Hepatocyte (in vitro differentiated cells): ENCODE measurements around the gene CIZ1. TPM values are rescaled to one million over a fixed set of nuclear protein-coding genes. Genes with fewer than 3 reads are reported as not detected.

Experiments used
- DNase-seq: peaks from one replicate; pipeline ENCODE4 v3.0.0-alpha.2; 2016; ENCODE audit warnings: low spot score
- H2AFZ ChIP-seq: fragments of 200-600 bp; sonication (generic); 2 replicates; pipeline ENCODE4 v1.6.0; 2016; ENCODE audit warnings: antibody characterized with exemption, mild to moderate bottlenecking
- H3K27ac ChIP-seq: fragments of 200-600 bp; sonication (generic); 2 replicates; pipeline ENCODE4 v1.5.1; 2016; ENCODE audit warnings: mild to moderate bottlenecking
- H3K27me3 ChIP-seq: fragments of 200-600 bp; sonication (generic); 2 replicates; pipeline ENCODE4 v1.6.1; 2016
- H3K36me3 ChIP-seq: fragments of 200-600 bp; sonication (generic); replicated peaks from 2 replicates; pipeline ENCODE4 v1.5.1; 2016; ENCODE audit warnings: low read depth; ENCODE audit not compliant: insufficient read depth
- H3K4me1 ChIP-seq: fragments of 200-600 bp; sonication (generic); 2 replicates; pipeline ENCODE4 v1.5.1; 2016; ENCODE audit warnings: mild to moderate bottlenecking, moderate library complexity; ENCODE audit not compliant: insufficient read depth
- H3K4me2 ChIP-seq: fragments of 200-600 bp; sonication (generic); 2 replicates; pipeline ENCODE4 v1.6.0; 2016
- H3K4me3 ChIP-seq: fragments of 200-600 bp; sonication (generic); 2 replicates; pipeline ENCODE4 v1.5.1; 2016; ENCODE audit warnings: mild to moderate bottlenecking
- H3K79me2 ChIP-seq: fragments of 200-600 bp; sonication (generic); 2 replicates; pipeline ENCODE4 v1.6.0; 2017; ENCODE audit warnings: mild to moderate bottlenecking
- H3K9me2 ChIP-seq: fragments of 200-600 bp; sonication (generic); replicated peaks from 2 replicates; pipeline ENCODE4 v1.6.0; 2017; ENCODE audit warnings: mild to moderate bottlenecking; ENCODE audit not compliant: insufficient read depth
- H3K9me3 ChIP-seq: fragments of 200-600 bp; sonication (generic); 2 replicates; pipeline ENCODE4 v1.5.1; 2016; ENCODE audit warnings: low read depth, mild to moderate bottlenecking
- H4K20me1 ChIP-seq: fragments of 200-600 bp; sonication (generic); 2 replicates; pipeline ENCODE4 v1.6.0; 2016; ENCODE audit warnings: mild to moderate bottlenecking; ENCODE audit not compliant: insufficient read depth, poor library complexity, severe bottlenecking
- EZH2 ChIP-seq: fragments of 200-600 bp; sonication (generic); IDR thresholded peaks from 2 replicates; pipeline ENCODE4 v1.6.1; 2016; ENCODE audit warnings: antibody characterized with exemption, mild to moderate bottlenecking, borderline replicate concordance
- EZH2phosphoT487 ChIP-seq: fragments of 200-600 bp; sonication (generic); IDR thresholded peaks from one replicate; pipeline ENCODE4 v1.6.1; 2018; ENCODE audit warnings: antibody characterized with exemption, mild to moderate bottlenecking, low read depth, moderate library complexity; ENCODE audit not compliant: unreplicated experiment, severe bottlenecking
- WGBS: methylation state at CpG from one replicate; pipeline ENCODE4 v1.1.6; 2016; ENCODE audit warnings: low lambda C conversion rate; ENCODE audit errors: missing lambda C conversion rate; 5-methylcytosine and 5-hydroxymethylcytosine counted together
- polyA plus RNA-seq: library from polyadenylated mRNA; unstranded; fragments of >200 nt; fragmentation: Nextera tagmentation; extraction: Ambion mirVana; gene quantifications from 2 replicates; pipeline ENCODE4 v1.2.1, GENCODE V29; 2016
- total RNA-seq: library from RNA; depleted of rRNA; stranded (reverse); fragments of >200 nt; gene quantifications from 2 replicates; pipeline ENCODE4 v1.2.3, GENCODE V29; 2014
- TF ChIP-seq, protein P1 (sequence below): fragments of 200-600 bp; sonication (generic); IDR thresholded peaks from 2 replicates; pipeline ENCODE4 v1.5.1; 2016; ENCODE audit warnings: antibody characterized with exemption, mild to moderate bottlenecking; ENCODE audit not compliant: poor library complexity

CIZ1 gene
- total and polyA plus RNA-seq, 2 experiments from 2014 or later: 31.0 to 85.6 TPM

DNA sequence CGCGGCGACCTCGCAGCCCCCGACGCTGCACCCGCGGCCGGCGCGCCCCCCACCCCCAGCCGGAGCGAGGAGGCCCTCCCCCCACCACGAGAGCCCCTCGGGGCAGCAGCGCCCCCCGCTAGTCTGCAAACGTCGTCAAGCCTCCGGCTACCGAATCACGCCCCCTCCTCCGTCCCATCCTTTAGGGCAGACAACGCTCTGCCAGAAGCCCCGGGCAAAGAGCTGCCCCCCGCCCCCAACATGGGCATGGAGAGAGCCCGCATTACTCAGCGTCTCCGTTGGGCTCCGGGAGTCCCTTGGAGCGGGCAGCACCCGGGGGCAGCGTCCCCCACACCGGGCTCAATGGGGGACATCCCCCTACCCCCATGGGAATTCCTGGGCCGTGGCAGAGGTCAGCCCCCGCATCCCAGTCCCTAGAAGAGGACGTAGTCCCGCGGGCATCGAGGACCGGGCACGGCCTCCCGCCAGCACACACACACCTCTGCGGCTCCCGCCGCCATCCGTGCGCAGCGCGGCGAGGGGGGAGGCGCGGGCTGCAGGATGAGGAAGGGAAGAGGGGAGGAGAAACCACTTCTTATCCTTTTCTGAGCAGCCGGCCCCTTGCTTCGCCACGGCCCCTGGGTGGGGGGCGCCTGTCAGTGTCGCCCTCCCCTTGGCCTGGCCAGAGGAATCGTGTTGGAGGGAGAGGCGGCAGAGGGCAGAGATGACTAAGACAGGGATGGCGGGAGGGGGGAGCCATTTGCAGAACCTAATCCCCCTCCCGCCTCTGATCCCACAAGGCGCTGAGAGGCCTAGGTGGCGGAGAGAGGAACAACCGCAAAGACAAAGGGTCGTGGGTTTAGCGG, 12.6 kb upstream of the CIZ1 start:
- Histone ChIP-seq H3K79me2 (peaks cover 13% of the 10 kb centered on the region), H3K4me1 (peaks cover 9% of the 10 kb centered on the region), H3K27me3 (no peaks in the 10 kb centered on the region), H3K27ac (no peak overlapping the region), H3K4me3 (peak overlapping the region; percentile 87), H4K20me1 (no peaks in the 10 kb centered on the region), H3K4me2 (peak overlapping the region; percentile 96), H3K36me3 (no peaks in the 10 kb centered on the region), H2AFZ (peak overlapping the region; percentile 71), H3K9me3 (no peaks in the 10 kb centered on the region), H3K9me2 (no peaks in the 10 kb centered on the region)
- TF ChIP-seq, protein P1, sequence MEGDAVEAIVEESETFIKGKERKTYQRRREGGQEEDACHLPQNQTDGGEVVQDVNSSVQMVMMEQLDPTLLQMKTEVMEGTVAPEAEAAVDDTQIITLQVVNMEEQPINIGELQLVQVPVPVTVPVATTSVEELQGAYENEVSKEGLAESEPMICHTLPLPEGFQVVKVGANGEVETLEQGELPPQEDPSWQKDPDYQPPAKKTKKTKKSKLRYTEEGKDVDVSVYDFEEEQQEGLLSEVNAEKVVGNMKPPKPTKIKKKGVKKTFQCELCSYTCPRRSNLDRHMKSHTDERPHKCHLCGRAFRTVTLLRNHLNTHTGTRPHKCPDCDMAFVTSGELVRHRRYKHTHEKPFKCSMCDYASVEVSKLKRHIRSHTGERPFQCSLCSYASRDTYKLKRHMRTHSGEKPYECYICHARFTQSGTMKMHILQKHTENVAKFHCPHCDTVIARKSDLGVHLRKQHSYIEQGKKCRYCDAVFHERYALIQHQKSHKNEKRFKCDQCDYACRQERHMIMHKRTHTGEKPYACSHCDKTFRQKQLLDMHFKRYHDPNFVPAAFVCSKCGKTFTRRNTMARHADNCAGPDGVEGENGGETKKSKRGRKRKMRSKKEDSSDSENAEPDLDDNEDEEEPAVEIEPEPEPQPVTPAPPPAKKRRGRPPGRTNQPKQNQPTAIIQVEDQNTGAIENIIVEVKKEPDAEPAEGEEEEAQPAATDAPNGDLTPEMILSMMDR: peak; percentile 2
- TF ChIP-seq EZH2phosphoT487 (no peak), EZH2 (no peak)
- 2% methylated on average over 49 of the region's 67 CpGs for WGBS
- DNase-seq: peak; percentile 56

DNA sequence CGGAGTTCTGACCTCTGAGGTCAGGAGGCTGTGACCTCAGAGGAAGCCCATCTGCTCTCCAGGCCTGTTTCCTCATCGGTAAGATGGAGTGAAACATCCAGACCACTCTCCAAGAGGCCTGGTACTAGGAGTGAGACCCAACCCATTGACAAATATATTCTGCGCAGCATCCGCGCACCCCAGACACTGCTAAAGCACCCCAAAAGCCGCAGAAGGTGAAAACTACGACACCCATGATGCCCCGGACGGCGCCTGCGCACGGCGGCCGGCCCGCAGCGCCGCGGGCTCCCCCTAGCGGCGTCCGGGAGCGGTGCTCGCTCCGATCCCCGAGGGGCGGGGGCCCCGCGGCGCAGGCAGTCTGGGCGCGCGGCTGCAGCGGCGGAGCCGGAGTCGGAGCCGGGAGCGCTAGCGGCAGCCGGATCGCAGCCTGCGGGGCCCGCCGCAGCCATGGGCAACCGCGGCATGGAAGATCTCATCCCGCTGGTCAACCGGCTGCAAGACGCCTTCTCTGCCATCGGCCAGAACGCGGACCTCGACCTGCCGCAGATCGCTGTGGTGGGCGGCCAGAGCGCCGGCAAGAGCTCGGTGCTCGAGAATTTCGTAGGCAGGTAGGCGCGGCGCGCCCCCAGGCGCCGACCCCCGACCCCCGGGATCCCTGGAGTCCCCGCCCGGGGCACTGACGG, 11.8 kb upstream of the CIZ1 start, which contains the start of gene DNM1:
Gene DNM1, plus strand, starts transcription at position 356 of the 683 bp plus-strand sequence. Its CDS starts 92 bp downstream, at position 448.
- 2% methylated on average over 49 of the region's 72 CpGs for WGBS
- Histone ChIP-seq H3K36me3 (no peaks in the 10 kb centered on the region), H3K4me2 (peak within 1 kb of the TSS; percentile 96), H2AFZ (peak within 1 kb of the TSS; percentile 71), H3K27ac (no peak within 1 kb of the TSS), H3K4me1 (peaks cover 9% of the 10 kb centered on the region), H3K9me3 (no peaks in the 10 kb centered on the region), H3K9me2 (no peaks in the 10 kb centered on the region), H3K27me3 (no peaks in the 10 kb centered on the region), H4K20me1 (no peaks in the 10 kb centered on the region), H3K4me3 (peak within 1 kb of the TSS; percentile 87), H3K79me2 (peaks cover 13% of the 10 kb centered on the region)
- TF ChIP-seq, protein P1: peak; percentile 62
- TF ChIP-seq EZH2 (no peak), EZH2phosphoT487 (no peak)
- peak; percentile 90 for DNase-seq

DNA sequence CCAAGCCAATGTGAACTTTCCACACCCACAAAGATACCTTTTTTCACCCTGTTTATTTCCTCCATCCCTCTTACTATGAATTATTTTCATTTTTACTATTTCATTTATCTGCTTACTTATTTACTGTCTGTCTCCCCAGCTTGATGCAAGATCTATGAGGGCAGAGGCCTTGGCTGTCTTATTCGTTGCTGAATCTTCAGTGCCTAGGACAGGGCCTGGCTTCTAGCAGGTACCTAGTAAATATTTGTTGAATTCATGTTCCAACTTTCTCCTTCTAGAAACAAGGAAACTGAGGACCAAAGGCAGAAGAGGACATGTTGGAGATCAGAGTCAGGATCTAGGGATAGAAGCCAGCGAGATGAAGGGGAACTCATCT, 11.3 kb upstream of the CIZ1 start:
- H4K20me1 ChIP-seq: no peaks in the 10 kb centered on the region
- no peak overlapping the region for H3K4me3 ChIP-seq
- no peaks in the 10 kb centered on the region for H3K27me3 ChIP-seq
- peak overlapping the region; percentile 96 for H3K4me2 ChIP-seq
- DNase-seq: no peak
- no peaks in the 10 kb centered on the region for H3K36me3 ChIP-seq
- no peaks in the 10 kb centered on the region for H3K9me3 ChIP-seq
- no peak for TF ChIP-seq EZH2phosphoT487
- TF ChIP-seq EZH2: no peak
- TF ChIP-seq, protein P1: no peak
- H3K4me1 ChIP-seq: peaks cover 9% of the 10 kb centered on the region
- 43% methylated on average over 2 of the region's 2 CpGs for WGBS
- H3K79me2 ChIP-seq: peaks cover 13% of the 10 kb centered on the region
- no peak overlapping the region for H2AFZ ChIP-seq
- no peaks in the 10 kb centered on the region for H3K9me2 ChIP-seq
- H3K27ac ChIP-seq: no peak overlapping the region
